GM21526 (cell line): Measurements from ENCODE around the gene SCFD2.
A peak's percentile ranks its signal among the peaks of the same experiment; 100 is the strongest.
"Not testable (repeated sequence)": the region's sequence is repeated elsewhere in the genome, so short reads cannot be mapped to it uniquely, and the experiment has no call there.

Experiments used
- ATAC-seq: cut with Tn5 transposase; IDR thresholded peaks from one replicate; pipeline ENCODE4 v1.9.1; 2021; ENCODE audit warnings: moderate library complexity; ENCODE audit not compliant: unreplicated experiment, low FRiP score

The SCFD2 gene

DNA sequence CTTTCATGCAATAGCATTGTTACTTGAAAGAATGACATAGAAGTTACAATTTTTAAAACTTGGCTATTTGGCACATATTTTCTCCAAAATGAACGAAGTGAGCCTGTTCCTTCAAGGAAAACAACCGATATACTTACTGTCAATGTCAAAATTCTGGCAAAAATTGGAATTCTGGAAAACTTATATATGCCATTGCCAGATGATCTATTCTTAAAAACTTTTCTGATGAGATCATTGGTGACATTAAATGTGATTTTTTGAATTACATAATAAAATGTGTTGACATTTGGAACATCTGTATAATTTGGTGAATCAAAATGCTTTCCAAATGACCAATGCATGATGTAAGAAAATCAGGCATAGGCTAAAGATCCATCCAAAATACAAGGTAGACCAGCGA is 209.0 kb downstream of the SCFD2 start:
- ATAC-seq: no peak

DNA sequence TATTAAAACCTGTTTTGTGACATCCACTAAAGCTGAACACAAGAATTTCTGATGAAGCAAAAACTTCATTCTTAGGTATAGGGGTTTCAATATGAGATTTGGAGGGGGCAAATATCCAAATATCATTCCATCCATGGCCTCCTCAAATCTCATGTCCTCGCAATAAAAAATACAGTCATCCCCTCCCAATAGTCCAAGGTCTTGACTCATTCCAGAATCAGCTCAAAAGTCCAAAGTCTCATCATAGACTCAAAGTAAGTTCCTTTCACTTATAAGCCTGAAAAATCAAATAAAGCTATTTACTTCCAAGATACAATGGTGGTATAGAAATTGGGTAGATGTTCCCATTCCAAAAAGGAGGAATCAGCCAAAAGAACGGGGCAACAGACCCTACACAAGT is 213.4 kb downstream of the SCFD2 start:
- no peak for ATAC-seq

DNA sequence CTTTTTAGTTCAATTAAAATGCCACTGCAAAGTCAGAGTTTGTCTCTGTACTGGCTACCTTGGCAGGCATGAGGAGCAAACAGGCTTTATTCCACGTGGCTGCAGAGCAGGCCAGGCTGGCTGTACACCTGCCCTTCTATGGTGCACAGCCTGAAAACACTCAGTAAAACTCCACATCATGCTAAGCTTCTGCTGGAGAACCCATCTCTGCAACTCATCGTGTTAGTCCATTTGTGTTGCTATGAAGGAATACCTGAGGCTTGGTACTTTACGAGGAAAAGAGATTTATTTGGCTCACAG is 214.4 kb downstream of the SCFD2 start:
- no peak for ATAC-seq

DNA sequence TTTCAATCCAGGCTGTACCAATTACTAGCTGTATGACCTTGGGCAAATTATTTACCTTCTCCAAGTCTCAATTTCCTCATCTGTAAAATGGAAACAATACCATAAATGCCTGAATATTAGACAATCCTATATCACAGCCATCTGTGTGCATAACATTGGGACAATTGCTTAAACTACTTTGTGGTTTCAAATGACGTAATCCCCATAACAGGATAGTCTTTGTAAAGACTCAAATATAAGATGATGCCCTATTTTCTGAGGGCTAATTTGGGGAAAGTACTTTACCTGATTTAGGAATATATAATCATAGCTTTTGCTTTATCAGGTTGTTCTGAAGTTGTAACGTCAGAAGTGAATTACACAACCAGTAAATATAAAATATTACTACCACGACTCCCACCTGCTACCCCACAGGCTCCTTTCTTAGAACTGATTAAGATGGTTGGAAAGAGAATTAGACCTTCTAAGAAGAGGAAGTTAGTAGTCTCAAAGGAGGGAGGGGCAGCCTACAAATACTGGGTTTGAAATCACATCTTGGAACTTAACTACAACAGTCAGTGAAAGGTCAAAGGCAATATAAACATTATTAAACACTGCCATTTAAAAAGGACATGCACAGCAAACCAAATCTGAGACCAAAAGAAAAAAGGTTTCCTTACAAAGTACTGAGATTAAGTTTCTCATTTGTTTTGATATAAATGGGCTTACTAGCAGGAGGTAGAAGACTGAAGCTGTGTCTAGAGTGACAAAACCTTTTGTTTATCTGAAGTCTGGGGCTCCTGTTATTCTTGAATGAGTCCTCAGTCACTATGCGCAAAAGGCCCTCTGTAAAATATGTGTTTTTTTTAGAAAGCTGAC is 215.0 kb downstream of the SCFD2 start:
- no peak for ATAC-seq

DNA sequence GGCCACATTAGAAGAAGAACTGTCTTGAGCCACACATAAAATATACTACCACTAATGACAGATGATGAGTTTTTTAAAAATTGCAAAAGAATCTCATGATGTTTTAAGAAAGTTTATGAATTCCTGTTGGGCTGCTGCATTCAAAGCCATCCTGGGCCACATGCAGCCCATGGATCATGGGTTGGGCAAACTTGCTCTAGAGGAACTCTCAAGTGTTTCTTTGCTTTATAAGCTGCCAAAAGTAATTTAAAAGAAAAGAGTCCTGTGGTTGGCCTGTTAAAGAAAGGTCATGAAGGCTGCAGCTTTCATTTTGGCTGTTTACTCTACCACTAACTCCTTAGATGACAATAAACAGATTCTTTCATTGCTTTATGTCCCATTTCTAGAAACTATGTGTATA is 218.2 kb downstream of the SCFD2 start:
- ATAC-seq: no peak

DNA sequence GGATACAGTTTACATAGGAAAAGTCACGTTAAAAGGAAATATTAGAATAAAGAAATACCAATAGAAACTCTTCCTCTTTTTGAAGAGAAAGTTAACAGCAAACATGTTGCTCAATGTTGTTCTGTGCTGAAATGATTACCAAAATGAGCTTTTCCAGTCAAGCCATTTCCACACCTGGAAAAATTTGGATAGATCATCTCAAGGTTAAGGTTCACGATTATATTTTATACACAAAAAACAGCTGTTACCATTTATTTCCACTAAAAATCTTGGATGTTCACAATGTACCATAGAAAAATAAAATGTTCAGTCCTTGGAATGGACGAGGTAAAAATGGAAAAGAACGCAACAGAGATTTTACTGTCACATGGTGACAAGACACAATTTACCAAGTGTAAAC is 218.7 kb downstream of the SCFD2 start:
- no peak for ATAC-seq

DNA sequence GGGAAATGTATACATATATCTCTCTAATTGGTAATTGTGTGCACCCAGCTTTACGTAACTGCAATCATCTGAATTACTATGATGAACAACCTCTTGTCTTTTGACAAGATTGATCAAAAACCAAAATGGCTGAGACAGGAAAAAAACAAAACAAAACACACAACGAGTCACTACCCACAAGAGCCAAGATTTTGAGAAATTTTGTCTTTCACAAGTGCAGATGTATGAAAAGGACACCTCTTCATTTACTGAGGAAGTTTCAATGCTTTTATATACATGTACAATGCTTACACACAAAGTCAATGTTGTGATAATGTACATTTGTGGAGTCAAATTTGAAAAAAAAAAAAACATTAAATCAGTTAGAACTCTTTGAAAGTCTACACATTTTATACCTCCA is 224.6 kb downstream of the SCFD2 start:
- ATAC-seq: no peak

DNA sequence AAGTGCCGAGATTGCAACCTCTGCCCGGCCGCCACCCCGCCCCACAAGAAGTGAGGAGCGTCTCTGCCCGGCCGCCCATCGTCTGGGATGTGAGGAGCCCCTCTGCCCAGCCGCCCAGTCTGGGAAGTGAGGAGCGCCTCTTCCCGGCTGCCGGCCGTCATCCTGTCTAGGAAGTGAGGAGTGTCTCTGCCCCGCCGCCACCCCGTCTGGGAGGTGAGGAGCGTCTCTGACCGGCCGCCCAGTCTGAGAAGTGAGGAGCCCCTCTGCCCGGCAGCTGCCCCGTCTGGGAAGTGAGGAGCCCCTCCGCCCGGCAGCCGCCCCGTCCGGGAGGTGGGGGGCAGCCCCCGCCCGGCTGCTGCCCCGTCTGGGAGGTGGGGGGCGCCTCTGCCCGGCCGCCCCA is 226.6 kb downstream of the SCFD2 start:
- not testable (repeated sequence) for ATAC-seq

DNA sequence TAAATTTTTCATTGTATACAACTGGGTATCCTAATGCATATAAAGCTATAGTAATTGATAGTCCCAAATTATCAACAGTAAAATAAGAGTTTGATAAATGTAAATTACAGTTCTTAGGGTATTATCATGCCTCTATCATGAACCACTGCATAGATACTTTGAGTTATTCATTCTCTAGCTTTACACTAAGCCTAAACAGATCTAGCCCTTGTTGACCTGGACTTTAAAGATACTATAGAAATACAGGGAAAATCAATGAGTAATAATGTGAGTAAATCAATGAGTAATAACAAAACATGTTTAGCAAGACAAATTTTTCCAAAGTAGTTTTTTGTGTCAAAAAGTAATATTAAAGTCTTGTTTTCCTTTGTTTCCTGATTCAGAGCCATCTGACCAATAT is 228.4 kb downstream of the SCFD2 start:
- no peak for ATAC-seq

DNA sequence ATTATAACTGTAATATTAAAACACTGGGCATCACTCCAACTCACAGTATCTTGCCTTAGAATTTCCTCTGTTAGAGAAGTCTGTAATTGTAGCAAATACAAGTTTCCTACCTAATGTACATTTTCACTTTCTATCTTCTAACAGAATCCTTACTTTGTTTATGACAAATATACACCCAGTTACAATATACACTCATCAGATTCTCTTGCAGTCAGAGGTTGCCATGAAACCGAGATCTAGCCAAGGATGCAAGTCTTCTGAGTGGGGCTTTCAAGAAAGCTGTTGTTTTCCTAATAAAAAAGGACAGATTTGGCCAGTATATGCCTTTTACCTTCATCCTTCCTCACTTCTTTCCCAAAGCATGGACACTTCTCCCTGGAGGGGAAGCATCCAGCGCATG is 228.9 kb downstream of the SCFD2 start:
- ATAC-seq: no peak

DNA sequence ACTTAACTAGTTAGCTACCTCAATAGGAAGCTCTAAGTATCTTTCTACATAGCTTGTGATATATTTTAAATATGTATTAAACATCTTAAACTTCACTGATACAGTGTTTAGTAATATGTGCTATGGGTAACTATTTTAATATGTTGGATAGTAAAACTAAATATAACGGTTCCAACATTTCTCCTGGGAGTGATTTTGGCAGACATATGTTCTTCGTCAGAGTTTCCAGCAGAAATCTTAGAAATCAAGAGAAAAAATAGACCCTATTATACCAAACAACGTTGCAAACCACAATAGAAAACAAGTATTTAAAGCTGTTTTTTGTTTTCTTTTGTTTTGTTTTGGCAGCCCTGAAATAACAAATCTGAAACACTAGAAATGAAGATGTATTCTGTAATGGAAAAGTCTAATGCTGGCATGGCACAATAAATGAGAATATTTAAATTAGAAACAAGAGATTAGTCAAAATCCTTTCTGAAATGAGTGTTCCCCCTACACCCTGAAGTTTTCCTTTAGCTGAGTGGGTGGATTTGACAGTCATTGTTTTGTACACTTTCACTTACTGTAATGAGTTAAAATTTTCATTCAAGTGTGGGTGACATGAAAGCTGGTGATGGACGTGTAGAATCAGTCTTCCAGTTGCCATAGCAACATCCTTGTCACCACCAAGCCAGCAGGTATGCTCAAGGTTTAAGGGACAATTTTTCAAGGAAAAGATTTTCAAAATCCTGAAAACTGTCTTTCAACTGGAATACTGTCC is 233.5 kb downstream of the SCFD2 start:
- peak; percentile 42 for ATAC-seq

DNA sequence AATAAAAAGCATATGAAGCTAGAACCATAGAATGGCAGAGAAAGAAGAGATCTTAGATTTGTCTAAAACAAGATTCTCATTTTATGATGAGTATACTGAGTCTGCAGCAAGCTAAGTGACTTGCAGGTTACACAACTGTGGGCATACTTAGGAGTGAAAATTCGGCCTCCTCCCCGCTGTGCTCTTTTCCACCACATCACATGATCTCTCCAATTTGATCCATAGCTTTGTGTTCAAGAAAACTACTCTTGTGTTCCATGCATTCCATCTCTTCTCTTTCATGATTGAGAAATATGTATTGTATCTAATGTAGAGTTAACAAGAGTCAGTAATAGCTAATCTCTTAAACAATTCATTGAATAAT is 234.3 kb downstream of the SCFD2 start:
- ATAC-seq: no peak

DNA sequence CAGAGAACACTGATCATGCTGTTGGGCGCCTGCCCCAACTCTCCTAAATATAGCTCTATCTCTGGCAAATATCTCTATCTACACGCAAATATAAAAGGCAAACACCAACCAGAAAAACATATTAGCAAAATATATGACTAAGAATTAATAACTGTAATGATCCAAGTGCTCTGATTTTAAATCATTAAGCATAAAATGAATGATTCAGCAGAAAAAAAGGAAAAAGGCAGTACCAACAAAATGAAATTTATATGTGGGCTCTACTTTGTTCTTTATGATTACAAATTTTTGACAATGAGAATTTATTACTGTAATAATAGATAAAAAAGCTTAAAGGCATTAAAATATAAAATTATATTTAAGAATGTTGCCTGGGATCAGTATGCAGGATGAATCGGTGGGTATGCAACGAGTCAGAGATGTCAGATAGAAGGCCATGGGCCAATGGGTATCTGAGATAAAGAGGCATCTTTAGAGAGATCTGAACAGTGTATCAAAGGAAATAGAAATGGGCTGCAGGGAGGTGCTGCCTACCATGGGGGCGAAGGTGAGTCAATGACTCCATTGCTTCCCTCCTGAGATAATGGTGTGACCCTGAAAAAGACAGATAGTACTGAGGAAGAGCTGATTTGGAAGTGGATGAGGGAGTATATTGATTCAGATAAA is 234.8 kb downstream of the SCFD2 start:
- ATAC-seq: no peak

DNA sequence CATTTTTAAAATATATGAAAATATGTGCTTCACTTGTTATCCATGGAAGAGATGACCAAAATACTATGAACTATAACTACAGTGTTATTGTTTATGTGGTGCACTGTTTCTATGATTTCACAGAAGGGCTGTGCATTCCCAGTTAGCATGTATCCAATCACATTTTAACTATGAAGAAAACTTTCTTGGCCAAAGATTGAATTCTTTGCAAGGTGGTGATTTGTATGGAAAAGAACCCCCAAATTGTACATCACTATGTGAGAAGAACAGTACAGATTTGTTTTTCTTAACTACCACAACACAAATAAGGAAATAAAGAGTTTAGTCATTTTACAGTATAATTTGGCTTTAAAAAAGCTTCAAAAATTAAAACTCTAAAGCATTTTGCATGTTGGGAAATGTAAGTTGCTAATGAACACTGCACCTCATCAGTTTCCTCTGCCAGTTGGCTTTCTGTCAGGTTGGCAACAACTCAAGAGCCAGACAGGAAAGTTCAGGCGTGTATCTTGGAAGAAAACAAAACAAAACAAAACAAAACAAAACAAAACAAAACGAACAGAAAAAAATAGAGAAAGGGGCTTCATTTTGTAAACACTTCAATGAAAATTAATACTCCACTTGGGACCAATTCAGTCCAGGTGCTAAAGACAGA is 237.0 kb downstream of the SCFD2 start:
- no peak for ATAC-seq

DNA sequence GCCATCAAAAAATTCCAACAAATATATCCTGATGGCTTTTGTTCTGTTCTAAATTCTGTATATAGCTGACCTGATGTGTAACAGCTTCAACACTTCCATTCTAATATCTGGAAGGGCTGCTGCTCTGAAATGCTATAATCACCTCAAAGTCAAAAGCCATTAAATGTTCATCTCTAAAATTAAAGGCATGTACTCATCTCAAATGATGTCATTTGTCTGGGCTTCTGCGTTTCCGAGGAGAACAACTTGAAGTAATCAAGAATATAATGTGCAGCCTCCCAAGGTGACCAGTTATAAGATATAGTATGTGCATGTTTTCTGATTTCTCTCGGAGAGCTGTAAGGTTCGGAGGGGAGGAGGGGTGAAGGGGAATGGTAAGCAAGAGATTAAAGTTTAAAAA is 237.6 kb downstream of the SCFD2 start:
- ATAC-seq: no peak

DNA sequence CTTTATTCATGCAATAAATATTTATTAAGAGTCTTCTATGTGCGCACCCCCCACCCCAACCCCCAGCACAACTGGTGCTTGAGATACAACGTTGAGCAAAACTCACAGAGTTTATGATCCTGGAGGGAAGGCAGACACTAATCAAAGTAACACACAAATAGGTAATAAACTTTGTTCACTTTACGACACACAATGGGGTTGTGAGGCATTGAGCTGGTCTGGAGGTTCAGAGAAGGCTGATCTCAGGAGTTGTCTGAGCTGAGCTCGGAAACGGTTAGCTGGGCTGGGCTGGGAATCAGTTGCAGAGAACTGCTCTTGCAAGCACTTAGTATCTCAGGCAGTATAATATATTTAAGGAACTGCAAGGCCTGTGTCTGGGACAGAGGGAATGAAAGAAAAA is 238.5 kb downstream of the SCFD2 start:
- ATAC-seq: no peak

DNA sequence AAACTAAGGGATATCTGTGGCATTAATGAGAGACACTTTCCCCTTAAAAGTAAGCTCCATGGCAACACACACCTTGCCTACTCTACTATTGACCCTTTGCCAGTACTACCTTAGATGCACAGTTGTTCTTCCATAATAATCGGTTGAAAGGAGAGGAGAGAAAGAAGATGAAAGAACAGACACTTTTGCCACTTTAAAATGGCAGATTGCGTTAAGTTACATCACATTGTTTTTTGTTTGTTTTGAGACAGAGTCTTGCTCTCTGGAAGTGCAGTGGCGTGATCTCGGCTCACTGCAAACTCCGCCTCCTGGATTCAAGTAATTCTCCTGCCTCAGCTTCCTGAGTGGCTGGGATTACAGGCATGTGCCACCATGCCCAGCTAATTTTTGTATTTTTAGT is 239.8 kb downstream of the SCFD2 start:
- no peak for ATAC-seq

DNA sequence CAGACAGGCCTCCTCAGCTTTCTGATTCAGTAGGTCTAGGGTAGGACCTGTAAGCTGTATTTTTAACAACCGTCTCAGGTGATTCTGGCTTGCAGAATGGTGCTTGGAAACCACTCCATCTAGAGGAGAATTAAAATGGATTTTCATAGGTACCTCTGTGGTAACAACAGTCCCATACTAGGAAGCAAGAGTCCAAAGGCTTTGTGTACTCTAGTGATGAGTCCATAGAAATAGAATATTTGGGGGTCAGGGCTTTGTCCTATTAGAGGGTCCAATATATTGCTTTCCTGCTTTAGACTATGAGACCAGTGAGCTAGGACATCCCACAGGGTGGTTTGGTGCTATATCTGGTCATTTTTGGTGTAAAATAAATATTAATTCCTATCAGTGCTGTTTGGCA is 242.0 kb downstream of the SCFD2 start:
- no peak for ATAC-seq

DNA sequence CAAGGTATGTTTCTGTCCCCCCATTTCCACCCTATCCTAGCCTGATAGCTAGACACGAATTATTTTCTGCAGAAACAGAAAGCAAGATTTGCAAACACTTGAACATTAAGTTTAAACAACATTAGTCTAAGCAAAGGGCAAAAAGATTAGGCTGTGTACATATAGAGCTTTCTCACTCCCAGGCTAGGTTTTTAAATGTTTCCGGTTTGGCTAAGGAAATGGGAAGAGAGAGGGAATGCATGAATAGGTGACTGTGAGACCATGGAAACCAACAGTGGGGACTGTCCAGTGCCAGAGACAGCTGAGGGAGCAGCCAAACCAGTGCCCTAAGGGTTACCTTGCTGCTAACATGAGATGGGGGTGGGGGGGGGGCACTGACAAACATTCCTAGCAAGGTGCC is 242.7 kb downstream of the SCFD2 start:
- ATAC-seq: no peak

DNA sequence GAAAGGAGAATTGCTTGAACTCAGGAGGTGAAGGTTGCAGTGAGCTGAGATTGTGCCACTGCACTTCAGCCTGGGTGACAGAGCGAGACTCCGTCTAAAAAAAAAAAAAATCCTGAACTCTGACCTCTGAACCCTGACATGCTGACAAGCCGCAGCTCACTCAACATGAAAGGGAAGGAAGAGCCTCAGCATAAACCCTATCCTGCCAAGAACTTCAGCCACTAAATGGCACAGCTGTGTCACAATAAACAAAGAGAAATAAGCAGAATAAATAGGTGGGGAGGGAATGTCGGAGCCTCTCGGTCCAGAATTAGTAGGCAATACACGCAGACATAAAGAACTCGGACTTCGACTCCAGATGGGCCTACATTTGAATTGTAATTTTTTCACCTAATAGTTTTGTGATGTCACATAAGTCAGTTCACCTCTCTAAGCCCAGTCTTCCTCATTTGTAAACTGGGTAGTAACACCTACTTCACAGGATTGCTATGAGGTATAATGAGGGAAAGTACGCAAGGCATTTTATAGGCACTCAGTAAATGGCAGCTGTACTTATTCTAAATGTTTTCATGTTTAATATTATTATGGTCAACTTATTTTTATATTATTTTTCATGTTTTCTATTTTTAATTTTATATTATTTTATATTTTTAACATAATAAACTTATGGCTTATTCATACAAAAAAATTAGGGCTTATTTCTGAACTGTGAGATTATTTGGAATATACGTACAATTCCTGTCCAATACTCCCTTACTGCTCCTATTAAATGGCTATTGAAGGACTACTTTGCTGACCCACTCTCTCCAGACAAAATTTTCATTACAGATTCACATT is 243.4 kb downstream of the SCFD2 start:
- no peak for ATAC-seq
